OCI-M1 (cell line): ENCODE measurements around the gene NSMCE1.

Experiments used
- DNase-seq: peaks from one replicate; lab custom pipeline; 2025; lab: John Stamatoyannopoulos, UW

The NSMCE1 gene

GRCh38 chr16:27230562-27231001 is 38.0 kb downstream of the NSMCE1 start:
- no peak for DNase-seq

GRCh38 chr16:27229891-27230470 is 38.6 kb downstream of the NSMCE1 start:
- DNase-seq: no peak

GRCh38 chr16:27228621-27229501 is 39.7 kb downstream of the NSMCE1 start:
- peak; percentile 21 for DNase-seq

GRCh38 chr16:27228045-27228444 is 40.5 kb downstream of the NSMCE1 start:
- no peak for DNase-seq

GRCh38 chr16:27226976-27227705 is 41.4 kb downstream of the NSMCE1 start:
- DNase-seq: no peak

GRCh38 chr16:27226476-27226875 is 42.1 kb downstream of the NSMCE1 start:
- DNase-seq: no peak

- no peak for DNase-seq
Observed at GRCh38 chr16:27225536-27226360, 42.8 kb downstream of the NSMCE1 start.

GRCh38 chr16:27224741-27225300 is 43.8 kb downstream of the NSMCE1 start:
- DNase-seq: no peak

- DNase-seq: no peak
Observed at GRCh38 chr16:27224271-27224737, 44.3 kb downstream of the NSMCE1 start.

GRCh38 chr16:27223701-27224100 is 44.9 kb downstream of the NSMCE1 start:
- no peak for DNase-seq

GRCh38 chr16:27223226-27223610 is 45.4 kb downstream of the NSMCE1 start:
- no peak for DNase-seq

GRCh38 chr16:27222249-27223225 is 46.0 kb downstream of the NSMCE1 start:
- no peak for DNase-seq

GRCh38 chr16:27221576-27222248 is 46.9 kb downstream of the NSMCE1 start:
- DNase-seq: no peak

- DNase-seq: no peak
Observed at GRCh38 chr16:27220991-27221390, 47.6 kb downstream of the NSMCE1 start.

GRCh38 chr16:27220527-27220926 is 48.0 kb downstream of the NSMCE1 start:
- no peak for DNase-seq

GRCh38 chr16:27220120-27220519 is 48.5 kb downstream of the NSMCE1 start:
- DNase-seq: no peak

- no peak for DNase-seq
Observed at GRCh38 chr16:27219161-27219560, 49.4 kb downstream of the NSMCE1 start.

- no peak for DNase-seq
Observed at GRCh38 chr16:27218756-27219155, 49.8 kb downstream of the NSMCE1 start.

GRCh38 chr16:27217256-27217655 is 51.3 kb downstream of the NSMCE1 start:
- DNase-seq: no peak
